Gastroesophageal sphincter (tissue), 4 donors: ENCODE results near the gene UBA1. TPM values are rescaled to one million over a fixed set of nuclear protein-coding genes. Genes with fewer than 3 reads are reported as not detected.

Source experiments
- ATAC-seq: fragments of 150-250 bp; one replicate; pipeline ENCODE4 v1.9.1; 2016; ENCODE audit warnings: mild to moderate bottlenecking, moderate library complexity
- H3K27ac ChIP-seq, 4 donors: fragments of 200-600 bp; sonication (generic) in 3 of 4; 1 replicate in 3 of 4; 2 replicates in 1 of 4; pipeline ENCODE4 v1.5.1; 2016 to 2019
- H3K27me3 ChIP-seq: fragments of 200-600 bp; sonication (generic); one replicate; pipeline ENCODE4 v1.5.1; 2019
- H3K36me3 ChIP-seq, 2 donors: fragments of 200-600 bp; sonication (generic); one replicate each; pipeline ENCODE4 v1.5.1; 2019; ENCODE audit warnings: control low read depth in 1 of 2
- H3K4me1 ChIP-seq, 3 donors: fragments of 200-600 bp; sonication (generic); 1 replicate in 2 of 3; 2 replicates in 1 of 3; pipeline ENCODE4 v1.5.1; 2016 to 2019; ENCODE audit warnings: control low read depth in 2 of 3
- H3K4me3 ChIP-seq, 2 donors: fragments of 200-600 bp; sonication (generic); one replicate each; pipeline ENCODE4 v1.5.1; 2019; ENCODE audit warnings: mild to moderate bottlenecking in 1 of 2, moderate library complexity in 1 of 2
- H3K9me3 ChIP-seq, 3 donors: fragments of 200-600 bp; sonication (generic); one replicate each; pipeline ENCODE4 v1.5.1; 2017 to 2019; ENCODE audit warnings: control low read depth in 2 of 3
- EP300 ChIP-seq: sonication (generic); formaldehyde crosslinking; IDR thresholded peaks from one replicate; pipeline ENCODE4 v1.6.1; 2017; ENCODE audit warnings: antibody characterized with exemption, mild to moderate bottlenecking
- POLR2A ChIP-seq, 2 donors: fragments of 450-650 bp; IDR thresholded peaks; one replicate each; pipeline ENCODE4 v1.6.1; 2017; ENCODE audit warnings: antibody characterized with exemption in 2 of 2, mild to moderate bottlenecking in 2 of 2, moderate library complexity in 1 of 2
- POLR2AphosphoS5 ChIP-seq: sonication (generic); formaldehyde crosslinking; IDR thresholded peaks from one replicate; pipeline ENCODE4 v1.6.1; 2017; ENCODE audit warnings: antibody characterized with exemption
- WGBS, 2 donors: methylation state at CpG; one replicate each; pipeline ENCODE4 v1.1.5; 2018; ENCODE audit warnings: low coverage in 1 of 2; 5-methylcytosine and 5-hydroxymethylcytosine counted together
- total RNA-seq, 4 donors: library from RNA; depleted of rRNA; stranded (reverse); fragments of >200 nt; gene quantifications; one replicate each; pipeline ENCODE4 v1.1.0, GENCODE V29; 2016
- TF ChIP-seq, protein P1 (sequence below), 4 experiments: fragments of 200-600 bp in 2 of 4; fragments of 450-650 bp in 2 of 4; sonication (generic) in 1 of 4; IDR thresholded peaks; one replicate each; pipeline ENCODE4 v1.5.1; 2017 to 2019; ENCODE audit warnings: antibody characterized with exemption in 4 of 4, mild to moderate bottlenecking in 2 of 4, moderate library complexity in 2 of 4

The UBA1 gene
- total RNA-seq, 4 donors from 2014 or later, result 108 to 211 (median 123) TPM

DNA sequence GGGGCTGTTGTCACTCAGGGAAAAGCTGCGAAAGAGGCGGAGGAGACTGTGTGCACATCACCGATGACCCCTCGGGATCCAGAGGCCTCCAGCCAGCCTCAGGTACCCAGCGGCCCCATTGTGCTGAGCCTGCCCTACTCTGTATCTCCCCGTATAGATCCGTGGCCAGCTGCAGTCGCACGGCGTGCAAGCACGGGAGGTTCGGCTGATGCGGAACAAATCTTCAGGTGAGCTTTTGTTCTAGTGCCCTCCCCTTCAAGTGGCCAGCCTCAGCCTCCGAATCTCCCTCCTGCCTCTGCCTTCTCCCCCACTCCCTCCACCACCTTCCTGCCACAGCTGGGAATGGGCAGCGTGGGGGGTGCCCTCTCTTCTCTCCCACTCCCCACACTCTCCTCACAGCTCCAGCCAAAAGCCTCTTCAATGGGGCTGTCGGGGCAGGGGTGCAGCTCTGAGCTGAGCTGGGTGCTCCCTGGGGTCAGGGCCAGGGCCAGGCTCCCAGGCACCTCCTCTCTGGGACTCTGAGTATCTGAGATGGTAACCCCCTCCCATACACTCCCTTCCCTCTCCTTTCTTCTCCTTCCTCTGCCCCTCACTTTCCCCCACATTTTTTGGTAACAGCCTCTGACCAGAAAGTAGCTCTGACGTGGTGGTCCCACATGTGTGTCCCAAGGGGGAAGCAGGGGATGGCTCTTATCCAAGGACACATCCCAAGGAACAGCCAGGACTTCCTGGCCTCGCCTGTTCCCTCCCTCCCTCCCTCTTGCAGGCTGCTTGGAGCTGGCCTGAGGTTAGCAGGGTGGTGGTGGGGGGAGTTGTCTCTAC, 20.4 kb upstream of the UBA1 start:
- Histone ChIP-seq H3K9me3 (no peaks in the 10 kb centered on the region), H3K36me3 (peaks cover 0 to 91% of the 10 kb centered on the region in 2 donors), H3K4me1 (peaks cover 0 to 14% (median 0%) of the 10 kb centered on the region in 3 donors), H3K27me3 (no peaks in the 10 kb centered on the region), H3K4me3 (no peak overlapping the region), H3K27ac (no peak overlapping the region)
- TF ChIP-seq EP300 (no peak), POLR2A (IDR thresholded peaks at IDR 0.05) (no peak), POLR2AphosphoS5 (no peak)
- TF ChIP-seq, protein P1, sequence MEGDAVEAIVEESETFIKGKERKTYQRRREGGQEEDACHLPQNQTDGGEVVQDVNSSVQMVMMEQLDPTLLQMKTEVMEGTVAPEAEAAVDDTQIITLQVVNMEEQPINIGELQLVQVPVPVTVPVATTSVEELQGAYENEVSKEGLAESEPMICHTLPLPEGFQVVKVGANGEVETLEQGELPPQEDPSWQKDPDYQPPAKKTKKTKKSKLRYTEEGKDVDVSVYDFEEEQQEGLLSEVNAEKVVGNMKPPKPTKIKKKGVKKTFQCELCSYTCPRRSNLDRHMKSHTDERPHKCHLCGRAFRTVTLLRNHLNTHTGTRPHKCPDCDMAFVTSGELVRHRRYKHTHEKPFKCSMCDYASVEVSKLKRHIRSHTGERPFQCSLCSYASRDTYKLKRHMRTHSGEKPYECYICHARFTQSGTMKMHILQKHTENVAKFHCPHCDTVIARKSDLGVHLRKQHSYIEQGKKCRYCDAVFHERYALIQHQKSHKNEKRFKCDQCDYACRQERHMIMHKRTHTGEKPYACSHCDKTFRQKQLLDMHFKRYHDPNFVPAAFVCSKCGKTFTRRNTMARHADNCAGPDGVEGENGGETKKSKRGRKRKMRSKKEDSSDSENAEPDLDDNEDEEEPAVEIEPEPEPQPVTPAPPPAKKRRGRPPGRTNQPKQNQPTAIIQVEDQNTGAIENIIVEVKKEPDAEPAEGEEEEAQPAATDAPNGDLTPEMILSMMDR (IDR thresholded peaks at IDR 0.05), result no peak
- WGBS, 2 donors, result 40 to 67% methylated on average over 1 to 2 of the region's 18 CpGs
- no peak for ATAC-seq

DNA sequence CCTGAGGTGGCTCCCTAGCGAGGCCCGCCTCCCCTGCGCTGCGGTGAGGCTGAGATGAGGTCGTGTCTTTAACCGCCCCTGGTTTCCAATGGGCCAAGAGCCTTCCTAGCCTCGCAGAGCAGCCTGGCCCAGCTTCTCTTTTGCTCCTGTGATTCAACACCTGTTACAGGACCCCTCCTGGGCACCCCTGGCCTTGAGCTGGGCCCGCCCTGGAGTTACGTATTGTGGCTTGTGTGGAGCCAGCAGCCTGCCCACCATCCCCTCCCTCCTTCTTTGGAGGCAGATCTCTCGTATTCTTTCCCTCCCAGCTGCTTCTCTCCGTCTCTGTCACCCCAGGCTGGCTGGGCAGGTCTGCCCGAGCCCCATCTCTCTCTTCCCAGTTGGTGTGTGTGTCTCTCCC, 19.3 kb upstream of the UBA1 start:
- no peaks in the 10 kb centered on the region for H3K9me3 ChIP-seq
- peaks cover 0 to 100% of the 10 kb centered on the region in 2 donors for H3K36me3 ChIP-seq
- TF ChIP-seq POLR2AphosphoS5, result no peak
- no peak for TF ChIP-seq EP300
- TF ChIP-seq, protein P1 (IDR thresholded peaks at IDR 0.05), result no peak
- TF ChIP-seq POLR2A (IDR thresholded peaks at IDR 0.05), result no peak
- no peak overlapping the region for H3K27ac ChIP-seq
- H3K27me3 ChIP-seq, result no peaks in the 10 kb centered on the region
- peaks cover 0 to 26% (median 0%) of the 10 kb centered on the region in 3 donors for H3K4me1 ChIP-seq
- 81% methylated on average over 6 of the region's 12 CpGs; no CpG with 5 or more reads in 1 of the 2 donors for WGBS, 2 donors
- ATAC-seq, result no peak
- no peak overlapping the region for H3K4me3 ChIP-seq

DNA sequence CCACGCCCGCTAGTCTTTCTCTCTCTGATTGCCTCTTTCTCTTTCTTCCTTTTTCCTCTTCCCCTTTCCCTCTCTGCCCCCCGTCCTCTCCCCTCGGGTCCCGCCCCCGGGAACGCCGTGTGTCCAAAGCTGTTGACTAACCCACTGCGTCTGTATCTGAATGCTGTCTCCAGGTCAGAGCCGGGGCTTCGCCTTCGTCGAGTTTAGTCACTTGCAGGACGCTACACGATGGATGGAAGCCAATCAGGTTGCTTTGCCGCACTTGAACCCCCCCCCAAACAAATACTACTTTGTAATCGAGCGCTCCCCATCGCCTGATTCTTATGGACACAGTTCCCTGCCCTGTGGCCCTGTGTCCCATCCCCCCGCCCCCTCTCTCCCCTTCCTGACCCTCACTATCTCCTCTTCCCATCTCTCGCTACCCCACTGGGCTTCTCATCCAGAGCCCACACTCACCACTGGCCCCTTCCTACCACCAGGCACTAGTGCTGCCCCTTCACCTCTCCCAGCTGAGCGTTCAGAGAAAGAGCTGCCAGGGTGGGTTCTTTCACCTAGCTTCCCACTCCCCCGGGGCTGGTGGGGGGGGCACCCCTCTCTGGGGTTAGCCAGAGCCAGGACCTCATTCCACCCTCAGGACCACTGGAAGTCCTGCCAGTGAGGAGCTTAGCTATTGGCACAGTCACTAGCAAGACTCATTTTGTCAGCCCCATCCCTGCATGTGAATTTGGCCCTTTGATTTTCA, 18.6 kb upstream of the UBA1 start:
- ATAC-seq, result no peak
- 87 to 88% methylated on average over 7 to 13 of the region's 23 CpGs for WGBS, 2 donors

DNA sequence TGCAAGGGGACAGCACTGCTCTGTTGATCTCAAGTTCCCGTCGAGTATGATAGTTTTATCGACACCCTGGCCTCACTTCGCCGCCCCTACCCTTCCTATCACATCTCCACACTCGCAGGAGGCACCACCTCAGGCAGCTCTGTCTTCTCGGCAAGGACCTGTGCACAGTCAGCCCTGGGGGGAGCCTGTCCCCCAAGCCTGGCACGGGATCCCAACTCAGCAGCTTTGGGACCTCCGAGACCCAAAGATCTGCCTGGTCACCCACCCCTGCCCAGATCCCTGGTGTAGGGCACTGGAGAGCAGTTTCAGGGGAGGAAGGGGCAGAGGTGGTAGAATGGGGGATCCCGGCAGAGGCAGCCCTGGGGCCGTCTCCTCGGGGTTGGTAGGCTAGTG, 18.0 kb upstream of the UBA1 start:
- no peak for ATAC-seq
- Histone ChIP-seq H3K4me1 (peaks cover 0 to 23% (median 0%) of the 10 kb centered on the region in 3 donors), H3K36me3 (peaks cover 0 to 100% of the 10 kb centered on the region in 2 donors), H3K9me3 (no peaks in the 10 kb centered on the region), H3K4me3 (no peak overlapping the region), H3K27me3 (no peaks in the 10 kb centered on the region), H3K27ac (no peak overlapping the region)
- TF ChIP-seq, protein P1 (IDR thresholded peaks at IDR 0.05), result no peak
- TF ChIP-seq POLR2AphosphoS5 (no peak), EP300 (no peak), POLR2A (IDR thresholded peaks at IDR 0.05) (no peak)
- no CpG with 5 or more reads among the region's 12 CpGs for WGBS, 2 donors

More for the DNA sequence above, 18.6 kb upstream of the UBA1 start:
- TF ChIP-seq POLR2A (IDR thresholded peaks at IDR 0.05) (no peak), POLR2AphosphoS5 (no peak), EP300 (no peak)
- TF ChIP-seq, protein P1 (IDR thresholded peaks at IDR 0.05), result no peak
- Histone ChIP-seq H3K4me1 (peaks cover 0 to 28% (median 0%) of the 10 kb centered on the region in 3 donors), H3K27me3 (no peaks in the 10 kb centered on the region), H3K4me3 (no peak overlapping the region), H3K27ac (no peak overlapping the region), H3K36me3 (peaks cover 0 to 100% of the 10 kb centered on the region in 2 donors), H3K9me3 (no peaks in the 10 kb centered on the region)
